Activated CD8-positive, alpha-beta memory T cell treated with anti-CD3 and anti-CD28 coated beads, Interleukin-2, amount 50 U/mL, for 1 hour (primary cell): ENCODE measurements around the gene MYPOP.
"Not testable (repeated sequence)": the region's sequence is repeated elsewhere in the genome, so short reads cannot be mapped to it uniquely, and the experiment has no call there.

ENCODE experiments used
- DNase-seq: peaks from one replicate; pipeline ENCODE4 v3.0.0-alpha.2; 2020; ENCODE audit errors: extremely low read depth

The MYPOP gene

DNA sequence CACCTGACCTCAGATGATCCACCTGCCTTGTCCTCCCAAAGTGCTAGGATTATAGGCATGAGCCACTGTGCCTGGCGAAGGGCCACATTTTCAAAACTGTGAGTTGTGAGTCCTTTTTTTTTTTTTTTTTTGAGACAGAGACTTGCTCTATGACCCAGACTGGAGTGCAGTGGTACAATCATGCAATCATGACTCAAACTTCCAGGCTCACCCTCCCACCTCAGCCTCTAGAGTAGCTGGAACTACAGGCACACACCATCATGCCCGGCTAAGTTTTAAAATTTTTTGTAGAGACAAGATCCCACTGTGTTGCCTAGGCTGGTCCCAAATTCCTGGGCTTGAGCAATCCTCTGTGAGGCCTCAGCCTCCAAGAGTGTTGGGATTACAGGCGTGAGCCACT, 3.8 kb upstream of the MYPOP start:
- no peak for DNase-seq

- DNase-seq, result no peak
These were observed 2.6 kb upstream of the MYPOP start for GRCh38 chr19:45905011-45905410.

- DNase-seq, result peak; percentile 95
These were observed 525 bp upstream of the MYPOP start for GRCh38 chr19:45902651-45903625.

DNA sequence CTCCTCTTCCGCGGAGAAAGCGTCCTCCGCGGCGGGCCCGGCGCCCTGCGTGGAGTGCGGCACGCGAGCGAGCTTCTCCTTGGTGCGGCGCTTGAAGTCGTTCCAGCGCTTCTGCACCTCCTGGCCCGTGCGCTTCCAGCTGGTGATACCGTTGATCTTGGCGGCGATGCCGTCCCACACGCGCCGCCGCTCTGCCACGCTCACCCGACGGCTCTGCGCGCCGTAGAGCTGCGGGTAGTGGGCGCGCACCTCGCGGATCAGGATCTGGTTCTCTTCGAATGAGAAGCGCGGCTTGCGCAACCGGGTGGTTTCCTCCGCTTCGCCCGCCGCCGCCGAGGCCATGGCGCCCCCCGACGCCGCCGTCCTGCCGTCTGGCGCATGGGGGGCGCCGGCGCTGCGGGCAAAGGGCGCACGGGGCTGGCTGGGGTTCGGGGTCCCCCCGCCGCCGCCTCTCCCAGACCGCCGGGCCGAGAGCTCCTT, 941 bp downstream of the MYPOP start:
- DNase-seq, result no peak

DNA sequence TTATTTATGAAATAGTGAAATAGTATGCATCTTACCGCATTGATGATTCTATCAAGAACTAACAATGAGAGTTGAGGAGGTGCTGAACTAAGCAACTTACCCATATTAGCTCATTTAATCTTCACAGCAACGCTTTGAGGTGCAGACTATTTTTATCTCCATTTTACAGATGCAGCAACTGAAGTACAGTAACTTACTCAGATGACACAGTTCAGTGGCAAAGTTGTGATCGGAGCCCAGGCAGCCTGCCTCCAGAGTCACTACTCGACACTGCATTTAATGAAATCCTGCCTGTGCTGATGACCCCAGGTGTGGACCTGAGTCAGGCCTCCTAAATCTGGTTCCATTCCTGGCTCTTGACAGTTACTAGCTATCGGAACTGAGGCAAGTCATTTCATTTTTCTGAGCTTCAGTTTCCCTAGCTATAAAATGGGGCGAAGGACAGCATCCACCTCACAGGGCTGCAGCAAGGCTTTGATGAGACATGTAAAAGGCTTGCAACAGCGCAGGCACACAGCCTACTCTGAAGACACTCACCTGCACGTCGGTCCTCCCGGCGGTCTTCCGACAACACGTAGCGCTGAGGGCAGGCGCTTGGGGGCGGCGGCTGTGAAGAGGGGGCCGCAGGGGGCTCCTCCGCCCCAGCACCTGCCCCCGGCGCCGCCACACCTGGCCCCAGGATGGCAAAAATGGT, 1.5 kb downstream of the MYPOP start:
- DNase-seq, result no peak

DNA sequence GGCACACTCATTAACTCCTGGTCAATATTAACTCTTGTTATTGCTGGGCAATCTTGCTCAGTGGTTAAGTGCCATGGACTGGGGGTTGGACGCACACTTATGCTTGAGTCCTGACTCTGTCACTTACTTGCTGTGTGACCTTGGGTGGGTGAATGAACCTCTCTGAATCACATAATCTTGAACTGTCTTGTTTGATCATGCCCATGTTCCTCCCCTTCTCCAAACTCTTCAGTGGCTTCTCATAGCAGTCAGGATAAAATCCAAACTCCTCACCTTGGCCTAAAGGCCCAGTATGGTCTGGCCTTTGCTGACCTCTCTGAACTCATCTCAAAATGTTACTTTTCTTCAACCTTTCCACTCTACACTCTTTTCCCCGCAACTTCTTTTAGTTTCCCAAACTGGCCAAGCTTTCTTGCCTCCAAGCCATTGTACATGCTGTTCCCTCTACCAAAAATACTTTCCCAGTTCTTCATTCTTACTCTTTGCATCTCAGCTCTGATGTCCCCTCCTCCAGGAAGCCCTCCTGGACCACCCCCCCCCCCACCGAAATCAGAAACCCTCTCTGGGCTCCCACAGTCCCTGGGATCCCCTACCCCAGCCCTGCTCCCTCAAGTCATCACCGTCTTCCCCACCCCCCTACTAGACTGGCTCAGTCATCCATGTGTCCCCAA, 2.4 kb downstream of the MYPOP start:
- no peak for DNase-seq

DNA sequence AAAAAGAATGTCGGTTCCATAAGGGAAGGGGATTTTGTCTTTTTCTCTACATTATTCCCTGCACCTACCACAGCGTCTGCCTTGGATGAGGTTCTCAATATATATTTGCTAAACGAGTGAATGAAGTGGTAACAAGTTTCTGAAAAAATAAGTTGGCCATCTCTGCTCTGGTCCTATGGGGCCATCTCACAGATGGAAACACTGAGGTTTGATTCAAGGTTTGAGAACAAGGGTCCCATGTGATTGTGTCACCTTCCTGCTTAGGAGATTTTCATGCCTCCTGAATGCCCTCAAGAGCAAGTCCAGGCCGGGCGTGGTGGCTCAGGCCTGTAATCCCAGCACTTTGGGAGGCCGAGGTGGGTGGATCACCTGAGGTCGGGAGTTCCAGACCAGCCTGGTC, 3.2 kb downstream of the MYPOP start:
- no peak for DNase-seq

GRCh38 chr19:45897261-45897812, 5.1 kb downstream of the MYPOP start:
- no peak for DNase-seq

DNA sequence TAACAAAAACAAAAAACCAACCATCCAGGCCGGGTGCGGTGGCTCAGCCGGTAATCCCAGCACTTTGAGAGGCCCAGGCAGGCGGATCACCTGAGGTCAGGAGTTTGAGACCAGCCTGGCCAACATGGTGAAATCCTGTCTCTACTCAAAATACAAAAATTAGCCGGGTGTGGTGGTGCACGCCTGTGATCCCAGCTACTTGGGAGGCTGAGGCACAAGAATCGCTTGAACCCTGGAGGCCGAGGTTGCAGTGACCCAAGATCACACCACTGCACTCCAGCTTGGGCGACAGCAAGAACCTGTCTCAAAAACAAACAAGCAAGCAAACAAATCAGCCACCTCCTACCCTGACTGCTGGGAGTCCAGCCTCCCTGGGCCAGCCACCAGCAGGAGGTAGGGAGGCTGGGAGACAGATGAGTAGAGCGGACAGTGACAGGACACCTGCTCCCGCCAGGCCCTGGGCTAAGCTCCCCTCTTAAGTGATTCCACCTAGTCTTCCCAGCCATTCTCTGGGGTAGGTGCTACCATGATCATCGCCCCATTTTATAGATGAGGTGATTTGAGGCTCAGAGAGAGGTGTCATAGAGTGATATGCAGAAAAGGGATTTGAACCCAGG, 6.3 kb downstream of the MYPOP start:
- not testable (repeated sequence) for DNase-seq

DNA sequence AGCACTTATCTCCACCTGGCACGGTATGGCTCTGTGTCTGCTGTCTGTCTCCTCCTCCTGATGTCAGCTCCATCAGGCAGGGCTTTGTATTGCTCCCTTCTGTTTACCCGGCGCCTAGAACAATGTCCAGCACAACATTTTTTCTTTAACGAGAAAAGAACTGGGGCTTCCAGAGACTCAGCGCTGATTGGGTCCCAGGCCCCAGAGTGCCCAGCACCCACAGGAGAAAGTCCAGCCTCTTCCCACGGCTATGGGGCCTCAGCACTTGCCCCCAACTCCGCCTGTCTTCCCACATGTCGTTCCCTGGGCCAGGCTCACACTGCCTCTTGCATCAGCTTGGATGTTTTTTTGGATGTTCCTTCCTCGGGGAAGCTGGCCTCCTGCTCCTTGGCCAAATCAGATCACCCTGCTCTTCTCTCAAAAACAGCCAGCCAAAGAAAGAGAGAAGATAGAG, 6.9 kb downstream of the MYPOP start:
- no peak for DNase-seq

DNA sequence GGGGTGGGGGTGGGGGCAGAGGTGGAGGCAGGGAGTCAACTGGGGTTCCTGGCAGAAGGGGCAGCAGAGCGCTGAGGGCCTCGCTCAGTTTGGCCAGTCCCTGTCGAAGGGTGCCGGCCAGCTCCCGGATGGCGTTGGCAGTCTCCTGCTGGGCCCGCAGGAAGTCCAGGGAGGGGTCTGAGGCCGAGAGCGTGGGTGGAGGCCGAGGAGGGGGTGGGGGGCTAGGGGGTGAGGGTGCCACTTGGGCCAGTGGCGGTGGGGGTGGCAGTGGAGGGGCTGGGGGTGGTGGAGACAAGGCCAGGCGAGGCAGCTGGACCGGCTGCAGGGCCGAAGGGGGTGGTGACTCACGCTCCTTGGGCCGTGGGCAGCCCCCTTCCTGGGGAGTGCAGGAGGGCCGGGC, 11.5 kb downstream of the MYPOP start:
- no peak for DNase-seq

DNA sequence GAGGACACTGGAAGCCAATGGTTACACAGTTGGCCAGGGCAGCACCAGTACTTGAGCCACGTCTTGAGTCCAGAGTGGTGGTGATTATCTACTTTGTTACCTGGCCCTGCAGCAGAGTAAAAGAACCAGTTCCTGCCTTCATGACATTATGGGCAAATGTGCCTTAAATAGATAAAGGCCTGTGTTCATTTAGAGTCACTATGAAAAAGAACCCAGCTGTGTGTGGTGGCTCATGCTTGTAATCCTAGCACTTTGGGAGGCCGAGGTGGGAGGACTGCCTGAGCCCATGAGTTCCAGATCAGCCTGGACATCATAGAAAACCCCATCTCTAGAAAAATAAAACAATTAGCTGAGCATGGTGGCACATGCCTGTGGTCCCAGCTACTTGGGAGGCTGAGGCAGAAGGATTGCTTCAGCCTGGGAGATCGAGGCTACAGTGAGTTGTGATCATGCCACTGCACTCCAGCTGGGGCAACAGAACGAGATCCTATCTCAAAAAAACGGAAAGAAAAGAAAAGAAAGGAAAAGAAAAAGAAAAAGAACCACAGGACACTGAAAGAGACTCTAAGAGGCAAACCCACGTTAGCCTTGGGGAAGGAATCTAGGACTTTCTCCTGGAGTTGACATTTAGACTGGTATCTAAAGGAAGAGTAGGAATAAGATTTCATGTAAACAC, 13.1 kb downstream of the MYPOP start:
- DNase-seq, result no peak

- no peak for DNase-seq
These were observed 15.2 kb downstream of the MYPOP start for GRCh38 chr19:45887200-45887710.

DNA sequence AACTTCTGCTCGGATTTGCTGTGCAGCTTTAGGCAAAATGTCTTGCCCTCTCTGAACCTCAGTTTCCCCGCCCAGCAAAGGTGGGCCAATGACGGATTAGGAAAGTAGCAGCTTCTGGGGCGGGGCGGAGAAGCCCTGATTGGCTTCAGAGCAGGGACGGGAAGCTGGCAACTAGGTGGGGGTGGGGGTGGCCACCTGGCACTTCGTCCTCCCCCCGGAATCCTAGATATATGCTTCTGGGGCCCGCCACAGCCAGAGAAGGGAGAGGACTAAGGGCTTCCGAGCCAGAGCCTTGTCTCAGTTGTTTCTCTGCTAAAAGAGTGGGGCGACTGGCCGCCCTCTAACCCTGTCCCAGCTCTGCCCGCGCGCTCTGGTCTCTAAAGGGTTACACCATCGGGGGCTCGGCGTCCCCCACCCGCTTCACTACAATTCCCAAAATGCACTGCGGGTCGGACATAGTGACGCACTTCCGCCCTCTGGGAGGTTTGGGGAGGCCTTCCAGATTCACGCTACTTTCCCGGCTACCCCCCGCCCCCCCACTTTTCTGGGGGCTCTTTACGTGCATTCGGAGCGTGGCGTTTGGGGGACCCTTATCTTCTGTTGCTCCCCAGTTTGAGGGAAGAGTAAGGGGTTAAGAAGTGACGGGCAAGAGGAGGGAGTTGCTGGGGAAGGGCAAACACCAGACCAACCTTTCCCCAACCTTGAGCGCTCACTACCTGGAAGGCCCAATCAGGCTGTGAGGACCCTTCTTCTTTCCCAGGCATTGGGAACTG, 15.8 kb downstream of the MYPOP start:
- peak; percentile 81 for DNase-seq

DNA sequence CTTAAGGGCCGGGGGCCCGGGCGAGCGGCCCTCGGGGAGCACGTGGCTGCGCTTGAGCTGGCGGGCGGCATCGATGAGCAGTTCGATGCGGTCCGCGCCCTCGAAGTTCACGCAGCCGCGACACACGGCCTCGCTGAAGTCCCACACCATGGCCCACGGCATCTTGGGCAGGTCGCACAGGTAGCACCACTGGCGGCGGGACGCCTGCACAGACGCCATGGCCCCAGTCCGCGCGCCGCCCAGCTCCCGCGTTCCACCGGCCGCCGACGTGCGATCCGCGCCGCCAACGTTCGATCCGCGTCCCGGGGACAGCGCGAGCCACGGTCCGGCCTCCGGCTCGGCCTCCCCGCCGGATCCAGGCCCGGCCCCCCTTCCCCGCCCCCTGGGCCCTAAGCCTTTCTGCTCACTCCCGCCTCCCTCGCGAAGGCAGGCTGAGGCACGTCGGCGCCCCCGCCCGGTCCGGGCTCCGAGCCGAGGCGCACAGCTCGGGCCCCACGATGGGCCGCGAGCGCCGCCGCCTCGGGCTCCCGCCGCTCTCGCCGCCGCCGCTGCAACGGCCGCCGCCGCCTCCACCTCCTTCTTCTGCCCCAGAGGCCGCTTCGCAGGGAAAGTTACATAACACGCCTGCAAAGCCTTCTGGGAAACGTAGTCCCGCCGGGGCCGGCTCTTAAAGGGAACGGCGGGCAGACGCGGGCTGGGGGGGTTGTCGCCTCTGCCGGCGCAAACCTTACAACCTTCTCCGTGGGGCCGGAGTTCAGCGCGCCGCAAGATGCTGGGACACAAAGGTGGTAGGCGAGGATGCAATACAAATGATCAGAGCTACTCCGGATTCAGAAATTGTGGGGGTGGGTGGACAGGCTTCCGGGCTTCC, 16.6 kb downstream of the MYPOP start, which contains the start of gene IRF2BP1:
TSS of gene IRF2BP1 (minus strand) at position 586 of the 871 bp plus-strand sequence. CDS start at position 219, 367 bp downstream.
- peak; percentile 64 for DNase-seq

DNA sequence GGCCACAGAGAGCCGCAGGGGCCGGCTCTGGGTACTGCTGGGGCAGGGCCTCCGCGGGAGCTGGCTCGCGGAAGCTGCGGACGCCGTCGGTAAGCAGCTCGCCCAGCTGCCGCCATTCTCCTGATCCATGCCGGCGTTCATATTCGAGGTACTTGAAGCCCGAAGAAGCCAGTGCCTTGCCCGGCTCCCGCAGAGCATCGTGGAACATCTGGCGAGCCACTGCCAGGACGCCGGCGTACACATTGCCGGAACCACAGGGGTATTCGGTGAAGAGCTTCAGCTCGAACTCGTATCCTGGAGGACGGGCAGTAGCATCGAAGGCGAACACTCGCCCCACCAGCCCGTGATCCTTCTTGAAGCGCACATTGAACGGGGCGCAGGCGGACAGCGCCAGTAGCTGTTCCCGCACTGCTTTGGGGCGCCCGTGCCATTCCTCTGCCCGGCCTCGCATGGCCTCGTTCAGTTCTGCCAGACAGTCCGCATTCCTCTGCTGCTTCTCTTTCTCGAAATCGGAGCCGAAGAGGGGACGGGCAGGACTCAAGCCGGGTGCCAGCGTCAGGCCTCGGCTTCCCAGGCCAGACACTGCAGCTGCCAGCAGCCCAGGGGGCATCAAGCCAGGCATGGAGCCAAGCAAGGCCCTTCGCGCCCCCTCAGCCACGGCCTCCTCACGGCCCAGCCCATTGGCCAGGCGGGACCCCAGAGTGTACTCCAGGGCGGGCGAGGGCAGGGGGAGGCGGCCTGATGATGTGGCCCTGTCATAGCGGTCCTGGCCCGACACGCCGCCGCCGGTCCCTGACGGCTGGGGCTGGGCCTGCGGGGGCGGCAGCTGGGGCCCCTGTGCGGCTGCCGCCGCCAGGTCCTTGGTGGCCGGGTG, 17.5 kb downstream of the MYPOP start:
- no peak for DNase-seq

GRCh38 chr19:45883881-45884681, 18.3 kb downstream of the MYPOP start:
- DNase-seq, result no peak
